ENCODE results near the gene RSPH3. TPM values are rescaled to one million over a fixed set of nuclear protein-coding genes. Genes with fewer than 3 reads are reported as not detected.

The RSPH3 gene
- total RNA-seq, 2 donors from 2014 or later, result 5.3 to 7.0 TPM

- intact Hi-C loops (cut with DNase I), result no loop called here
- Histone ChIP-seq H3K27me3 (no peaks in the 10 kb centered on the region), H3K4me3 (no peak overlapping the region), H3K27ac (no peak overlapping the region), H3K4me1 (no peaks in the 10 kb centered on the region), H3K36me3 (replicated peaks in 1 of 2; ENCODE audit: insufficient read depth in 1 of 2, low read depth in 2 of 2) (no peaks in the 10 kb centered on the region), H3K9me3 (no peaks in the 10 kb centered on the region)
- no peak for DNase-seq
- no peak for ATAC-seq
- TF ChIP-seq POLR2A (IDR thresholded peaks at IDR 0.05), result no peak
- no peak for TF ChIP-seq CTCF (IDR thresholded peaks at IDR 0.05)
- WGBS, 2 donors, result 93 to 94% methylated on average over 8 of the region's 8 CpGs
Observed at GRCh38 chr6:158947284-158947683, 52.7 kb downstream of the RSPH3 start.

GRCh38 chr6:158943380-158944032 lies 56.5 kb downstream of the RSPH3 start:
- Histone ChIP-seq H3K4me1 (no peaks in the 10 kb centered on the region), H3K4me3 (no peak overlapping the region), H3K36me3 (replicated peaks in 1 of 2; ENCODE audit: insufficient read depth in 1 of 2, low read depth in 2 of 2) (no peaks in the 10 kb centered on the region), H3K27ac (no peak overlapping the region), H3K27me3 (no peaks in the 10 kb centered on the region), H3K9me3 (no peaks in the 10 kb centered on the region)
- intact Hi-C loops (cut with DNase I), result no loop called here
- DNase-seq (no peak), ATAC-seq (no peak)
- WGBS, 2 donors, result 97 to 98% methylated on average over 3 of the region's 3 CpGs
- TF ChIP-seq CTCF (IDR thresholded peaks at IDR 0.05) (no peak), POLR2A (IDR thresholded peaks at IDR 0.05) (no peak)

- DNase-seq, result no peak
- 97 to 98% methylated on average over 2 of the region's 2 CpGs for WGBS, 2 donors
- TF ChIP-seq CTCF (IDR thresholded peaks at IDR 0.05) (no peak), POLR2A (IDR thresholded peaks at IDR 0.05) (no peak)
- Histone ChIP-seq H3K27ac (no peak overlapping the region), H3K9me3 (no peaks in the 10 kb centered on the region), H3K36me3 (replicated peaks in 1 of 2; ENCODE audit: insufficient read depth in 1 of 2, low read depth in 2 of 2) (no peaks in the 10 kb centered on the region), H3K27me3 (no peaks in the 10 kb centered on the region), H3K4me3 (no peak overlapping the region), H3K4me1 (no peaks in the 10 kb centered on the region)
- intact Hi-C loops (cut with DNase I), result no loop called here
- ATAC-seq, result no peak
Observed at GRCh38 chr6:158942349-158942748, 57.7 kb downstream of the RSPH3 start.

GRCh38 chr6:158941246-158941645 lies 58.8 kb downstream of the RSPH3 start:
- no peaks in the 10 kb centered on the region for H3K4me1 ChIP-seq
- TF ChIP-seq CTCF (IDR thresholded peaks at IDR 0.05), result no peak
- TF ChIP-seq POLR2A (IDR thresholded peaks at IDR 0.05), result no peak
- 78 to 94% methylated on average over 2 of the region's 2 CpGs for WGBS, 2 donors
- H3K27me3 ChIP-seq, result no peaks in the 10 kb centered on the region
- intact Hi-C loops (cut with DNase I), result no loop called here
- no peak overlapping the region for H3K4me3 ChIP-seq
- H3K27ac ChIP-seq, result no peak overlapping the region
- DNase-seq (no peak), ATAC-seq (no peak)
- no peaks in the 10 kb centered on the region for H3K36me3 ChIP-seq (replicated peaks in 1 of 2; ENCODE audit: insufficient read depth in 1 of 2, low read depth in 2 of 2)
- no peaks in the 10 kb centered on the region for H3K9me3 ChIP-seq
